Measurements from ENCODE around the gene CHN2.

GRCh38 chr7:29372351-29373090 lies 177.9 kb downstream of the CHN2 start:
- no peak for TF ChIP-seq CTCF (IDR thresholded peaks at IDR 0.05)
- TF ChIP-seq EZH2 (IDR thresholded peaks at IDR 0.05), result no peak
- no peak for TF ChIP-seq EZH2phosphoT487 (IDR thresholded peaks at IDR 0.05)
